ENCODE results near the gene IFI27. TPM values are rescaled to one million over a fixed set of nuclear protein-coding genes. Genes with fewer than 3 reads are reported as not detected.

IFI27 gene
- total RNA-seq, 1 experiment from 2014 or later, result 2.6 TPM

GRCh38 chr14:94115631-94116030 lies 5.1 kb downstream of the IFI27 start:
- ChIA-PET POLR2A (no interaction called here), CTCF (no interaction called here)
- no peak for TF ChIP-seq CTCF (IDR thresholded peaks at IDR 0.05; ENCODE audit: insufficient read depth in 1 of 2, low read depth in 1 of 2, low read length in 1 of 2, severe bottlenecking in 1 of 2, unreplicated experiment in 1 of 2)
- Histone ChIP-seq H3K27me3 (replicated peaks; ENCODE audit: control insufficient read depth, insufficient read depth, low read length) (no peaks in the 10 kb centered on the region), H3K4me1 (no peaks in the 10 kb centered on the region), H3K4me3 (ENCODE audit: low read depth, low read length) (no peak overlapping the region), H3K36me3 (ENCODE audit: control insufficient read depth, insufficient read depth, low read length) (no peaks in the 10 kb centered on the region), H3K9me3 (no peaks in the 10 kb centered on the region)
- no peak for DNase-seq
- intact Hi-C loops (cut with micrococcal nuclease; ENCODE audit: unreplicated experiment), result no loop called here
- Mint-ChIP-seq H3K27me3 (ENCODE audit: insufficient read depth, unreplicated experiment) (peaks cover 4% of the 10 kb centered on the region), H3K9me3 (ENCODE audit: unreplicated experiment) (no peaks in the 10 kb centered on the region), H3K4me1 (ENCODE audit: low read depth, unreplicated experiment) (no peaks in the 10 kb centered on the region), H3K27ac (ENCODE audit: unreplicated experiment) (no peak overlapping the region), H3K4me3 (ENCODE audit: unreplicated experiment) (no peak overlapping the region), H3K36me3 (ENCODE audit: insufficient read depth, unreplicated experiment) (no peaks in the 10 kb centered on the region)
- BruUV-seq (replicated peaks), result no TSS peak

- intact Hi-C loops (cut with micrococcal nuclease; ENCODE audit: unreplicated experiment), result no loop called here
- POLR2A ChIA-PET, result no interaction called here
These were observed 6.2 kb downstream of the IFI27 start for GRCh38 chr14:94116701-94117100.

GRCh38 chr14:94117856-94118255 lies 7.3 kb downstream of the IFI27 start:
- H3K36me3 Mint-ChIP-seq (ENCODE audit: insufficient read depth, unreplicated experiment), result no peaks in the 10 kb centered on the region
- no peaks in the 10 kb centered on the region for H3K36me3 ChIP-seq (ENCODE audit: control insufficient read depth, insufficient read depth, low read length)
- ChIA-PET POLR2A (no interaction called here), CTCF (no interaction called here)
- no TSS peak for BruUV-seq (replicated peaks)
- intact Hi-C loops (cut with micrococcal nuclease; ENCODE audit: unreplicated experiment), result no loop called here
- no peaks in the 10 kb centered on the region for H3K9me3 Mint-ChIP-seq (ENCODE audit: unreplicated experiment)
- H3K27me3 Mint-ChIP-seq (ENCODE audit: insufficient read depth, unreplicated experiment), result peaks cover 4% of the 10 kb centered on the region
- H3K4me1 ChIP-seq, result no peaks in the 10 kb centered on the region
- no peaks in the 10 kb centered on the region for H3K27me3 ChIP-seq (replicated peaks; ENCODE audit: control insufficient read depth, insufficient read depth, low read length)
- TF ChIP-seq CTCF (IDR thresholded peaks at IDR 0.05; ENCODE audit: insufficient read depth in 1 of 2, low read depth in 1 of 2, low read length in 1 of 2, severe bottlenecking in 1 of 2, unreplicated experiment in 1 of 2), result no peak
- no peak overlapping the region for H3K4me3 ChIP-seq (ENCODE audit: low read depth, low read length)
- H3K4me1 Mint-ChIP-seq (ENCODE audit: low read depth, unreplicated experiment), result no peaks in the 10 kb centered on the region
- DNase-seq, result no peak
- H3K9me3 ChIP-seq, result no peaks in the 10 kb centered on the region
- no peak overlapping the region for H3K27ac Mint-ChIP-seq (ENCODE audit: unreplicated experiment)
- H3K4me3 Mint-ChIP-seq (ENCODE audit: unreplicated experiment), result no peak overlapping the region

More at GRCh38 chr14:94116701-94117100, 6.2 kb downstream of the IFI27 start:
- no peak for DNase-seq
- no peak for TF ChIP-seq CTCF (IDR thresholded peaks at IDR 0.05; ENCODE audit: insufficient read depth in 1 of 2, low read depth in 1 of 2, low read length in 1 of 2, severe bottlenecking in 1 of 2, unreplicated experiment in 1 of 2)
- BruUV-seq (replicated peaks), result no TSS peak
- Mint-ChIP-seq H3K9me3 (ENCODE audit: unreplicated experiment) (no peaks in the 10 kb centered on the region), H3K36me3 (ENCODE audit: insufficient read depth, unreplicated experiment) (no peaks in the 10 kb centered on the region), H3K27me3 (ENCODE audit: insufficient read depth, unreplicated experiment) (peaks cover 4% of the 10 kb centered on the region), H3K27ac (ENCODE audit: unreplicated experiment) (no peak overlapping the region), H3K4me1 (ENCODE audit: low read depth, unreplicated experiment) (no peaks in the 10 kb centered on the region), H3K4me3 (ENCODE audit: unreplicated experiment) (no peak overlapping the region)
- CTCF ChIA-PET, result no interaction called here
- H3K4me1 ChIP-seq, result no peaks in the 10 kb centered on the region
- H3K36me3 ChIP-seq (ENCODE audit: control insufficient read depth, insufficient read depth, low read length), result no peaks in the 10 kb centered on the region
- no peaks in the 10 kb centered on the region for H3K9me3 ChIP-seq
- no peaks in the 10 kb centered on the region for H3K27me3 ChIP-seq (replicated peaks; ENCODE audit: control insufficient read depth, insufficient read depth, low read length)
- no peak overlapping the region for H3K4me3 ChIP-seq (ENCODE audit: low read depth, low read length)

Data from Caco-2 (cell line).